Spleen (tissue), 11 donors: ENCODE results near the gene GPC4. TPM values are rescaled to one million over a fixed set of nuclear protein-coding genes. Genes with fewer than 3 reads are reported as not detected.

ENCODE experiments used
- DNase-seq: peaks from one replicate; pipeline ENCODE4 v3.0.0-alpha.2; 2020
- H3K27ac ChIP-seq, 8 donors: fragments of 200-600 bp; sonication (generic) in 7 of 8; 1 replicate in 4 of 8; 2 replicates in 4 of 8; pipeline versions ENCODE4 v1.5.0 to v1.8.0; 2016 to 2021; ENCODE audit warnings: inconsistent platforms in 4 of 8, mild to moderate bottlenecking in 4 of 8, moderate library complexity in 1 of 8
- H3K27me3 ChIP-seq, 7 donors: fragments of 200-600 bp; sonication (generic) in 6 of 7; replicated peaks in 1 of 7; 1 replicate in 4 of 7; 2 replicates in 3 of 7; pipeline versions ENCODE4 v1.5.0 to v1.8.0; 2016 to 2021; ENCODE audit warnings: inconsistent platforms in 3 of 7, mild to moderate bottlenecking in 1 of 7
- H3K36me3 ChIP-seq, 6 donors: fragments of 200-600 bp; sonication (generic) in 5 of 6; 1 replicate in 4 of 6; 2 replicates in 2 of 6; pipeline versions ENCODE4 v1.5.0 to v1.8.0; 2016 to 2021; ENCODE audit warnings: inconsistent platforms in 2 of 6
- H3K4me1 ChIP-seq, 6 donors: fragments of 200-600 bp; sonication (generic) in 5 of 6; 1 replicate in 3 of 6; 2 replicates in 3 of 6; pipeline versions ENCODE4 v1.5.0 to v1.8.0; 2016 to 2021; ENCODE audit warnings: inconsistent platforms in 3 of 6
- H3K4me3 ChIP-seq, 8 donors: fragments of 200-600 bp; sonication (generic) in 7 of 8; 1 replicate in 4 of 8; 2 replicates in 4 of 8; pipeline versions ENCODE4 v1.5.0 to v1.8.0; 2016 to 2021; ENCODE audit warnings: inconsistent platforms in 4 of 8, mild to moderate bottlenecking in 4 of 8, moderate library complexity in 2 of 8
- H3K9me3 ChIP-seq, 8 donors: fragments of 200-600 bp; sonication (generic) in 7 of 8; 1 replicate in 4 of 8; 2 replicates in 4 of 8; pipeline versions ENCODE4 v1.5.0 to v1.8.0; 2016 to 2021; ENCODE audit warnings: inconsistent platforms in 4 of 8
- POLR2A ChIP-seq, 3 donors: fragments of 450-650 bp; IDR thresholded peaks; one replicate each; pipeline ENCODE4 v1.5.1; 2017; ENCODE audit warnings: antibody characterized with exemption in 3 of 3, mild to moderate bottlenecking in 1 of 3
- POLR2AphosphoS5 ChIP-seq, 3 donors: sonication (generic); formaldehyde crosslinking; IDR thresholded peaks; one replicate each; pipeline ENCODE4 v1.5.1; 2017; ENCODE audit warnings: antibody characterized with exemption in 3 of 3
- WGBS, 5 donors: extraction: QIAGEN DNeasy Blood & Tissue Kit in 3 of 5; methylation state at CpG; one replicate each; pipeline versions ENCODE4 v1.1.5 to v1.1.7; 2013 to 2018; 5-methylcytosine and 5-hydroxymethylcytosine counted together
- intact Hi-C: fragments of 100-400 bp; cut with DNase I; formaldehyde crosslinking; loops from one replicate; pipeline ENCODE4 v1.15.0; 2023; ENCODE audit warnings: low total_unique reads
- polyA plus RNA-seq, 3 donors: library from polyadenylated mRNA; stranded (reverse); fragments of 200-250 nt; gene quantifications; one replicate each; pipeline ENCODE4 v1.2.1, GENCODE V29; 2013
- total RNA-seq, 7 donors: library from RNA; depleted of rRNA in 3 of 7; stranded (reverse); fragments of >200 nt in 3 of 7; fragmentation: NEBNext Ultra II Directional in 4 of 7; extraction: Animal tissue kit (Norgen Biotek cat#: 25700) in 4 of 7; gene quantifications; one replicate each; pipeline versions ENCODE4 v1.1.0 to v1.2.1, GENCODE V29; 2016 to 2021
- TF ChIP-seq, protein P1 (sequence below), 11 experiments: fragments of 200-600 bp in 7 of 11; fragments of 450-650 bp in 4 of 11; sonication (generic) in 4 of 11; IDR thresholded peaks in 8 of 11; conservative IDR thresholded peaks in 3 of 11; 1 replicate in 7 of 11; 2 replicates in 4 of 11; pipeline versions ENCODE4 v1.4.0 to v1.8.0; 2016 to 2021; ENCODE audit warnings: antibody characterized with exemption in 11 of 11, inconsistent platforms in 4 of 11, mild to moderate bottlenecking in 1 of 11
- donor health status: healthy with polysubstance abuse.
- donor health status: DM: no; HTN: no; CAD: no; lungs with moderate emphysema.
- donor health status: DM: no; HTN: no; CAD: no.
- donor health status: Bipolar disorder and iron deficiency.
- donor health status: healthy.
- donor health status: DM: no; HTN: no; CAD: no.
- donor health status: DM: yes; HTN: yes; CAD: no.

The GPC4 gene
- total and polyA plus RNA-seq, 10 donors = 0.70 to 17.7 (median 4.9) TPM

DNA sequence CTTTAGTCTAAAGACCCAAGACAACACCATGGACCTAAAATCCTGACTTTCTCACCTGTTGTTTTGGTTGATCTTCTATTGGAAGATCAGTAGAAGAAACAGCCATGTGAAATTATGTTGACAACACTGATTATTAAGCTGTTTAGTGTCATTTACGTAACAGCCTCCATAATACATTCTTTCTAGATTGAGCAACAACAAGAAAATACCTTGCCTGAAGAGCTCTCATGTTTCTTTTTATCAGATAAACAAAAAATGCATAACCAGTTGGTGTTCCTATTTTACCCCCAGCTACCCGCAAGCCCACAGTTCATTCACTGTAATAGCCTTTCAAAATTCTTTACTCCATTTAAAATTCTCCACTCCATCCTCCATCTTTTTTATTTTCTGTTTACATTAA lies 20.5 kb downstream of the GPC4 start:
- DNase-seq = no peak
- intact Hi-C loops = no loop called here
- Histone ChIP-seq H3K27ac (no peak overlapping the region), H3K4me3 (no peak overlapping the region), H3K27me3 (peaks cover 0 to 6% (median 0%) of the 10 kb centered on the region in 7 donors), H3K36me3 (no peaks in the 10 kb centered on the region), H3K4me1 (no peaks in the 10 kb centered on the region), H3K9me3 (no peaks in the 10 kb centered on the region)
- TF ChIP-seq POLR2AphosphoS5 (IDR thresholded peaks at IDR 0.05) = no peak
- TF ChIP-seq, protein P1, sequence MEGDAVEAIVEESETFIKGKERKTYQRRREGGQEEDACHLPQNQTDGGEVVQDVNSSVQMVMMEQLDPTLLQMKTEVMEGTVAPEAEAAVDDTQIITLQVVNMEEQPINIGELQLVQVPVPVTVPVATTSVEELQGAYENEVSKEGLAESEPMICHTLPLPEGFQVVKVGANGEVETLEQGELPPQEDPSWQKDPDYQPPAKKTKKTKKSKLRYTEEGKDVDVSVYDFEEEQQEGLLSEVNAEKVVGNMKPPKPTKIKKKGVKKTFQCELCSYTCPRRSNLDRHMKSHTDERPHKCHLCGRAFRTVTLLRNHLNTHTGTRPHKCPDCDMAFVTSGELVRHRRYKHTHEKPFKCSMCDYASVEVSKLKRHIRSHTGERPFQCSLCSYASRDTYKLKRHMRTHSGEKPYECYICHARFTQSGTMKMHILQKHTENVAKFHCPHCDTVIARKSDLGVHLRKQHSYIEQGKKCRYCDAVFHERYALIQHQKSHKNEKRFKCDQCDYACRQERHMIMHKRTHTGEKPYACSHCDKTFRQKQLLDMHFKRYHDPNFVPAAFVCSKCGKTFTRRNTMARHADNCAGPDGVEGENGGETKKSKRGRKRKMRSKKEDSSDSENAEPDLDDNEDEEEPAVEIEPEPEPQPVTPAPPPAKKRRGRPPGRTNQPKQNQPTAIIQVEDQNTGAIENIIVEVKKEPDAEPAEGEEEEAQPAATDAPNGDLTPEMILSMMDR (IDR thresholded peaks at IDR 0.05 in 8 of 11, conservative IDR thresholded peaks at IDR 0.05 in 3 of 11) = no peak
- WGBS, 5 donors = 87 to 98% (median 97%) methylated on average over 2 of the region's 2 CpGs

DNA sequence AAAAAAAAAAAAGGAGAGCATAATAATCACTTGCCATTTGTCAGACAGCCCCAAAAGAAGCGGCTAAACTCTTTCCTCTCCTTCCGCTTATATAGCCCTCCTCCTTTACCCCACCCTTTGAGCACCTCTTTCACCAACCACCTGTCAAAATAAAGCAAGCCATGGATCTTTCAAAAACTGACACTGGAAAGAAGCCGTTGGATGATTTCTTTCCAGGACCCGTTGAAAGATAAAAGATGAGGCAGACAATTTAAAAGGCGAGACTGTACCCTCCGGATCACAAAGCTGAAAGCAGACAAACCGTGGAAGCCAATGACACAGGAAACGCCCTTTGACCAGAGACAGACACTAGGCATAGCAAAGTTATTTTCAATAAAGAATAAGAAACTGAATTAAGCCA lies 22.6 kb downstream of the GPC4 start:
- 63 to 86% (median 74%) methylated on average over 8 of the region's 8 CpGs for WGBS, 5 donors
- Histone ChIP-seq H3K9me3 (no peaks in the 10 kb centered on the region), H3K36me3 (no peaks in the 10 kb centered on the region), H3K4me1 (no peaks in the 10 kb centered on the region), H3K27ac (no peak overlapping the region), H3K27me3 (peaks cover 0 to 6% (median 0%) of the 10 kb centered on the region in 7 donors), H3K4me3 (no peak overlapping the region)
- DNase-seq = no peak
- TF ChIP-seq POLR2A (IDR thresholded peaks at IDR 0.05) (no peak), POLR2AphosphoS5 (IDR thresholded peaks at IDR 0.05) (no peak)
- TF ChIP-seq, protein P1 (IDR thresholded peaks at IDR 0.05 in 8 of 11, conservative IDR thresholded peaks at IDR 0.05 in 3 of 11) = no peak
- intact Hi-C loops = no loop called here

DNA sequence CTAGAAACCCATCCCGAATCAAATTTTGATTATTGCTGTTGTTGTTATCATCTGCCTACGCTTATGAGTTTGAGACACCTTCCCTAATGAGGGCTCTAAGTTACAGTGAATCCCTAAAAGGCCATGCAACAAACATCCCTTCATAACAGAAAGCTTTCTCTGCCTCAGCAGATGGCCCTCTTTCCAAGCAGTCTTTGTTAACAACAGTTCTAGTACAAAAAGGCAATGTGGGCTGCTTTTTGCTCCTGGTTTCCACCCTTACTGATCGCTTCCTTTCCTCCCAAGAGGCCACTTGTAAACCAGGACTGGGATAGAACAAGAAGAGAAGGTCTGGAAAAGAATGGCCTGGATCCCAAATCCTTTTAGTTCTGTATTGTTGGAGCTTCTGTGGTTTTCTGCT lies 24.2 kb downstream of the GPC4 start:
- no peak for DNase-seq
- Histone ChIP-seq H3K4me3 (no peak overlapping the region), H3K27me3 (peaks cover 0 to 6% (median 0%) of the 10 kb centered on the region in 7 donors), H3K27ac (no peak overlapping the region), H3K4me1 (no peaks in the 10 kb centered on the region), H3K36me3 (no peaks in the 10 kb centered on the region), H3K9me3 (no peaks in the 10 kb centered on the region)
- intact Hi-C loops = no loop called here
- TF ChIP-seq, protein P1 (IDR thresholded peaks at IDR 0.05 in 8 of 11, conservative IDR thresholded peaks at IDR 0.05 in 3 of 11) = no peak
- no peak for TF ChIP-seq POLR2AphosphoS5 (IDR thresholded peaks at IDR 0.05)
- TF ChIP-seq POLR2A (IDR thresholded peaks at IDR 0.05) = no peak
- 73 to 92% (median 85%) methylated on average over 3 of the region's 3 CpGs for WGBS, 5 donors

DNA sequence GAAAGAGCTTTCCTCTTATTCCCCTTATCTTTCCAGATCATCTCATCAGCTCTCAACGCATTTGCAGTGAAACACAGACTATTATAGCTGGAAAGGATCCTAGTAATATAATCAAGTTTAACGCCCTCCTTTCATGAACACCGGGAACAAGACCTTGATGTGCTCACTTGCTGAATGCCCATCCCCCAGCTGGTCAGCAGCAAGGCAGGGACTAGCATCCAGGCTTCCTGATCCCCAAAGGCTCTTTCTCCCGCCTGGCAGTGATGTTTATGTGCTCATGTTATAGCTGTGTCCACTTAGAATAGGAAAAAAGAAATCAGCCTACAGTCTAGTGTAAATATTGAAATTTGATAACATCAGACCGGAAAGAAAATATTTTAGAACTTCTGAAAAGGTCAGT lies 24.6 kb downstream of the GPC4 start:
- TF ChIP-seq, protein P1 (IDR thresholded peaks at IDR 0.05 in 8 of 11, conservative IDR thresholded peaks at IDR 0.05 in 3 of 11) = no peak
- no peak for TF ChIP-seq POLR2A (IDR thresholded peaks at IDR 0.05)
- TF ChIP-seq POLR2AphosphoS5 (IDR thresholded peaks at IDR 0.05) = no peak
- no peaks in the 10 kb centered on the region for H3K9me3 ChIP-seq
- H3K27me3 ChIP-seq = peaks cover 0 to 6% (median 0%) of the 10 kb centered on the region in 7 donors
- no peaks in the 10 kb centered on the region for H3K4me1 ChIP-seq
- H3K4me3 ChIP-seq = no peak overlapping the region
- no peaks in the 10 kb centered on the region for H3K36me3 ChIP-seq
- DNase-seq = no peak
- intact Hi-C loops = no loop called here
- 62 to 81% (median 72%) methylated on average over 5 of the region's 5 CpGs for WGBS, 5 donors
- H3K27ac ChIP-seq = no peak overlapping the region
